Neural cell (in vitro differentiated cells): ENCODE data around the gene ECHDC3. TPM values are rescaled to one million over a fixed set of nuclear protein-coding genes. Genes with fewer than 3 reads are reported as not detected.

Experiments
- H2AFZ ChIP-seq: fragments of 200-600, 300-800 bp; sonication (generic), shearing (Covaris generic); 2 replicates; pipeline ENCODE4 v1.6.0; 2014; ENCODE audit warnings: low read depth, mild to moderate bottlenecking, antibody characterized with exemption, low read length, moderate library complexity
- H3F3A ChIP-seq: fragments of 200-600 bp; shearing (Covaris generic); 2 replicates; pipeline ENCODE4 v1.6.1; 2016; ENCODE audit warnings: mild to moderate bottlenecking, moderate library complexity, mixed read lengths, antibody characterized with exemption, low read length; ENCODE audit not compliant: insufficient read depth, poor library complexity, severe bottlenecking
- H3K27ac ChIP-seq: fragments of 200-600, 300-800 bp; sonication (generic), shearing (Covaris generic); 2 replicates; pipeline ENCODE4 v1.5.1; 2014; ENCODE audit warnings: mild to moderate bottlenecking, low read length, moderate library complexity
- H3K27me3 ChIP-seq: fragments of 300-800, 200-600 bp; sonication (generic), shearing (Covaris generic); 2 replicates; pipeline ENCODE4 v1.6.0; 2014; ENCODE audit warnings: mild to moderate bottlenecking, low read depth, low read length, moderate library complexity; ENCODE audit not compliant: insufficient read depth
- H3K36me3 ChIP-seq: fragments of 300-800, 200-600 bp; sonication (generic), shearing (Covaris generic); 2 replicates; pipeline ENCODE4 v1.5.1; 2014; ENCODE audit warnings: mild to moderate bottlenecking, antibody characterized with exemption, low read length, moderate library complexity; ENCODE audit not compliant: insufficient read depth
- H3K4me2 ChIP-seq: fragments of 300-800, 200-600 bp; sonication (generic), shearing (Covaris generic); 2 replicates; pipeline ENCODE4 v1.6.0; 2014; ENCODE audit warnings: mild to moderate bottlenecking, low read length
- H3K4me3 ChIP-seq: fragments of 300-800, 200-600 bp; sonication (generic), shearing (Covaris generic); 2 replicates; pipeline ENCODE4 v1.5.1; 2014; ENCODE audit warnings: mild to moderate bottlenecking, low read length, moderate library complexity
- H3K79me2 ChIP-seq: fragments of 200-600 bp; shearing (Covaris generic); replicated peaks from 2 replicates; pipeline ENCODE4 v1.6.0; 2014; ENCODE audit warnings: mild to moderate bottlenecking, low read length, moderate library complexity; ENCODE audit not compliant: insufficient read depth
- H3K9ac ChIP-seq: fragments of 300-800, 200-600 bp; sonication (generic), shearing (Covaris generic); 2 replicates; pipeline ENCODE4 v1.6.1; 2016; ENCODE audit warnings: mild to moderate bottlenecking, low read length, mixed read lengths
- H3K9me2 ChIP-seq: fragments of 200-600 bp; shearing (Covaris generic); 2 replicates; pipeline ENCODE4 v1.6.1; 2016; ENCODE audit warnings: mild to moderate bottlenecking, low read length, mixed read lengths; ENCODE audit not compliant: insufficient read depth
- H3K9me3 ChIP-seq: fragments of 200-600, 300-800 bp; sonication (generic), shearing (Covaris generic); 2 replicates; pipeline ENCODE4 v1.6.1; 2016; ENCODE audit warnings: mild to moderate bottlenecking, mixed run types, low read length, moderate library complexity, mixed read lengths
- H4K20me1 ChIP-seq: fragments of 200-600 bp; shearing (Covaris generic); 2 replicates; pipeline ENCODE4 v1.6.1; 2016; ENCODE audit warnings: mild to moderate bottlenecking, mixed run types; ENCODE audit not compliant: insufficient read depth
- CTCF ChIP-seq: fragments of 450-650 bp; IDR thresholded peaks from 2 replicates; pipeline ENCODE4 v1.5.1; 2014; ENCODE audit warnings: antibody characterized with exemption, mild to moderate bottlenecking, moderate library complexity; ENCODE audit not compliant: poor library complexity, severe bottlenecking
- EP300 ChIP-seq: fragments of 450-650 bp; conservative IDR thresholded peaks from 2 replicates; pipeline ENCODE4 v1.6.1; 2014; ENCODE audit warnings: antibody characterized with exemption, mild to moderate bottlenecking, moderate library complexity; ENCODE audit not compliant: poor library complexity, severe bottlenecking
- EZH2 ChIP-seq: fragments of 200-600, 300-800 bp; shearing (Covaris generic), sonication (generic); IDR thresholded peaks from 2 replicates; pipeline ENCODE4 v1.6.1; 2014; ENCODE audit warnings: antibody characterized with exemption, low read length, borderline replicate concordance, mild to moderate bottlenecking; ENCODE audit not compliant: insufficient read depth, poor library complexity, severe bottlenecking
- MXI1 ChIP-seq: fragments of 450-650 bp; conservative IDR thresholded peaks from 2 replicates; pipeline ENCODE4 v1.6.1; 2014; ENCODE audit warnings: antibody characterized with exemption, mild to moderate bottlenecking; ENCODE audit not compliant: poor library complexity, severe bottlenecking
- POLR2AphosphoS5 ChIP-seq: IDR thresholded peaks from 2 replicates; pipeline ENCODE4 v1.6.1; 2012
- RAD21 ChIP-seq: fragments of 450-650 bp; conservative IDR thresholded peaks from 2 replicates; pipeline ENCODE4 v1.6.1; 2014; ENCODE audit warnings: antibody characterized with exemption, mild to moderate bottlenecking, moderate library complexity
- REST ChIP-seq: IDR thresholded peaks from 2 replicates; pipeline ENCODE4 v1.6.1; 2012; ENCODE audit warnings: borderline replicate concordance
- SMC3 ChIP-seq: fragments of 450-650 bp; conservative IDR thresholded peaks from 2 replicates; pipeline ENCODE4 v1.6.1; 2014; ENCODE audit warnings: antibody characterized with exemption, mild to moderate bottlenecking, moderate library complexity; ENCODE audit not compliant: poor library complexity
- TAF1 ChIP-seq: IDR thresholded peaks from 2 replicates; pipeline ENCODE4 v1.6.1; 2012; ENCODE audit warnings: low read depth
- polyA plus RNA-seq: library from polyadenylated mRNA; depleted of rRNA; stranded (reverse); fragments of >200 nt; gene quantifications from 2 replicates; pipeline ENCODE4 v1.2.3, GENCODE V29; 2014

The ECHDC3 gene
- polyA plus RNA-seq, 1 donor from 2014 or later, result not detected

GRCh38 chr10:11781114-11781513 is 38.9 kb downstream of the ECHDC3 start:
- Histone ChIP-seq H3K4me2 (no peak overlapping the region), H3K9me2 (no peaks in the 10 kb centered on the region), H3K4me3 (no peak overlapping the region), H3K9ac (no peak overlapping the region), H2AFZ (no peak overlapping the region), H3K79me2 (no peaks in the 10 kb centered on the region), H3F3A (no peaks in the 10 kb centered on the region), H3K27me3 (no peaks in the 10 kb centered on the region), H3K36me3 (no peaks in the 10 kb centered on the region), H3K9me3 (no peaks in the 10 kb centered on the region), H3K27ac (no peak overlapping the region), H4K20me1 (no peaks in the 10 kb centered on the region)
- TF ChIP-seq MXI1, result no peak
- no peak for TF ChIP-seq EZH2
- no peak for TF ChIP-seq TAF1
- TF ChIP-seq RAD21, result no peak

GRCh38 chr10:11782793-11783557 is 40.8 kb downstream of the ECHDC3 start:
- Histone ChIP-seq H3K9me3 (no peaks in the 10 kb centered on the region), H3K9me2 (no peaks in the 10 kb centered on the region), H3K36me3 (no peaks in the 10 kb centered on the region), H4K20me1 (no peaks in the 10 kb centered on the region), H3K4me2 (no peak overlapping the region), H3K27ac (no peak overlapping the region), H3F3A (no peaks in the 10 kb centered on the region), H3K4me3 (no peak overlapping the region), H3K27me3 (no peaks in the 10 kb centered on the region), H2AFZ (no peak overlapping the region), H3K79me2 (no peaks in the 10 kb centered on the region), H3K9ac (no peak overlapping the region)
- TF ChIP-seq RAD21 (peak; percentile 76), EZH2 (no peak), REST (no peak), TAF1 (no peak), POLR2AphosphoS5 (no peak), EP300 (no peak), SMC3 (peak; percentile 87), CTCF (peak; percentile 82), MXI1 (no peak)
